Panc1 (cell line): ENCODE results near the gene HHAT. TPM values are rescaled to one million over a fixed set of nuclear protein-coding genes. Genes with fewer than 3 reads are reported as not detected.

ENCODE experiments used
- ATAC-seq: fragments of 200-7000 bp; cut with Tn5 transposase; 2 replicates; pipeline ENCODE4 v1.9.1; 2020; ENCODE audit warnings: mild to moderate bottlenecking, moderate library complexity
- BruUV-seq: library from RNA; stranded (reverse); fragments of 400-500 nt; replicated peaks from 2 replicates; lab custom pipeline; 2021; lab: Mats Ljungman, UMichigan
- CTCF ChIA-PET: fragments of 300-600 bp; sonication (Branson Sonifier 250); formaldehyde crosslinking; loops from one replicate; lab custom pipeline; 2022; ENCODE audit warnings: antibody characterized with exemption; lab: Charles Lee
- POLR2A ChIA-PET: fragments of 300-600 bp; sonication (Branson Sonifier 250); formaldehyde crosslinking; loops from one replicate; lab custom pipeline; 2022; ENCODE audit warnings: antibody characterized with exemption; lab: Charles Lee
- DNase-seq: peaks from one replicate; pipeline ENCODE4 v3.0.0-alpha.2; 2010; ENCODE audit warnings: low read depth, low spot score
- H3K27ac ChIP-seq: 2 replicates; pipeline ENCODE4 v1.5.1; 2011; ENCODE audit warnings: mild to moderate bottlenecking, low read length, inconsistent platforms
- H3K27me3 ChIP-seq: fragments of 200-500 bp; sonication (Bioruptor generic); 2 replicates; pipeline ENCODE4 v1.6.0; 2014; ENCODE audit warnings: low read length, inconsistent platforms; ENCODE audit not compliant: control insufficient read depth, insufficient read depth
- H3K36me3 ChIP-seq: fragments of 200-500 bp; sonication (Bioruptor generic); 2 replicates; pipeline ENCODE4 v1.5.1; 2014; ENCODE audit warnings: inconsistent platforms, mild to moderate bottlenecking, low read length, moderate library complexity; ENCODE audit not compliant: control insufficient read depth, insufficient read depth
- H3K4me1 ChIP-seq: 2 replicates; pipeline ENCODE4 v1.5.1; 2011; ENCODE audit warnings: inconsistent platforms, mild to moderate bottlenecking, low read length, moderate library complexity; ENCODE audit not compliant: control insufficient read depth, insufficient read depth
- H3K4me3 ChIP-seq, 2 experiments: 2 replicates each; pipeline ENCODE4 v1.5.1; 2011 to 2012; ENCODE audit warnings: low read depth in 2 of 2, low read length in 2 of 2, mild to moderate bottlenecking in 2 of 2, inconsistent platforms in 1 of 2, moderate library complexity in 1 of 2
- H3K9me3 ChIP-seq: fragments of 200-500 bp; sonication (Bioruptor generic); 2 replicates; pipeline ENCODE4 v1.5.1; 2014; ENCODE audit warnings: low read depth, mild to moderate bottlenecking, inconsistent platforms, low read length, moderate library complexity; ENCODE audit not compliant: control insufficient read depth, insufficient read depth
- POLR2AphosphoS5 ChIP-seq: IDR thresholded peaks from 2 replicates; pipeline ENCODE4 v1.6.1; 2012; ENCODE audit warnings: mild to moderate bottlenecking, low read depth, low read length, moderate library complexity
- SIN3A ChIP-seq: IDR thresholded peaks from 2 replicates; pipeline ENCODE4 v1.6.1; 2012; ENCODE audit warnings: low read depth, mild to moderate bottlenecking, low read length, moderate library complexity, borderline replicate concordance; ENCODE audit not compliant: insufficient read depth
- TCF7L2 ChIP-seq: IDR thresholded peaks from 2 replicates; pipeline ENCODE4 v1.6.1; 2011; ENCODE audit warnings: mild to moderate bottlenecking, low read depth, low read length, inconsistent platforms
- in situ Hi-C: cut with HindIII; loops from 2 replicates; pipeline ENCODE4 v1.10.0; 2016; ENCODE audit warnings: low sequenced_read_pairs, low pct_unique_long_range_greater_than_20kb
- intact Hi-C: fragments of 100-400 bp; cut with micrococcal nuclease; formaldehyde crosslinking; loops from one replicate; pipeline ENCODE4 v1.10.0; 2022; ENCODE audit not compliant: unreplicated experiment
- total RNA-seq: library from RNA; stranded (reverse); gene quantifications from one replicate; pipeline ENCODE4 v1.2.1, GENCODE V29; 2021; ENCODE audit not compliant: unreplicated experiment
- TF ChIP-seq, protein P1 (sequence below): fragments of 450-650 bp; IDR thresholded peaks from 2 replicates; pipeline ENCODE4 v1.5.1; 2017; ENCODE audit warnings: mild to moderate bottlenecking
- TF ChIP-seq, protein P2 (sequence below), 2 experiments: IDR thresholded peaks; 2 replicates each; pipeline ENCODE4 v1.6.1; 2011 to 2012; ENCODE audit warnings: low read depth in 2 of 2, control low read depth in 1 of 2, low read length in 1 of 2, mild to moderate bottlenecking in 1 of 2, moderate library complexity in 1 of 2; ENCODE audit not compliant: insufficient read depth in 1 of 2

The HHAT gene
- total RNA-seq, 1 experiment from 2014 or later, result 2.3 TPM

DNA sequence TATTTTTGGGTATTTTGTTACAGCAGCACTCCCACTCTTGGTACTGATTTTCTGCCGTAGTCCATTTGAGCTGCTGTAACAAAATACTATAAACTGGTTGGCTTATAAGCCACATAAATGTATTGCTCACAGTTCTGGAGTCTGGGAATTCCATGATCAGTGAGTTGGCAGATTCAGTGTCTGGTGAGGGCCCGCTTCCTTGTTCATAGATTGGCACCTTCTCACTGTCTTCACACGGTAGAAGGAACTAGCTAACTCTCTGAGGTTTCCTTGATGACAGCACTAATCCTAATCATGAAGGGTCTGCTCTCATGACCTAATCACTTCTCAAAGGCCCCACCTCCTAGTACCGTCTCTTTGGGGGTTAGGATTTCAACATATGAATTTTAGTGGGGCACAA is 85.2 kb downstream of the HHAT start:
- no peak overlapping the region for H3K4me3 ChIP-seq
- DNase-seq (no peak), ATAC-seq (no peak)
- no peaks in the 10 kb centered on the region for H3K27me3 ChIP-seq
- no TSS peak for BruUV-seq
- ChIA-PET CTCF (no interaction called here), POLR2A (no interaction called here)
- no peaks in the 10 kb centered on the region for H3K36me3 ChIP-seq
- intact Hi-C loops, result no loop called here
- TF ChIP-seq POLR2AphosphoS5, result no peak
- TF ChIP-seq, protein P1, sequence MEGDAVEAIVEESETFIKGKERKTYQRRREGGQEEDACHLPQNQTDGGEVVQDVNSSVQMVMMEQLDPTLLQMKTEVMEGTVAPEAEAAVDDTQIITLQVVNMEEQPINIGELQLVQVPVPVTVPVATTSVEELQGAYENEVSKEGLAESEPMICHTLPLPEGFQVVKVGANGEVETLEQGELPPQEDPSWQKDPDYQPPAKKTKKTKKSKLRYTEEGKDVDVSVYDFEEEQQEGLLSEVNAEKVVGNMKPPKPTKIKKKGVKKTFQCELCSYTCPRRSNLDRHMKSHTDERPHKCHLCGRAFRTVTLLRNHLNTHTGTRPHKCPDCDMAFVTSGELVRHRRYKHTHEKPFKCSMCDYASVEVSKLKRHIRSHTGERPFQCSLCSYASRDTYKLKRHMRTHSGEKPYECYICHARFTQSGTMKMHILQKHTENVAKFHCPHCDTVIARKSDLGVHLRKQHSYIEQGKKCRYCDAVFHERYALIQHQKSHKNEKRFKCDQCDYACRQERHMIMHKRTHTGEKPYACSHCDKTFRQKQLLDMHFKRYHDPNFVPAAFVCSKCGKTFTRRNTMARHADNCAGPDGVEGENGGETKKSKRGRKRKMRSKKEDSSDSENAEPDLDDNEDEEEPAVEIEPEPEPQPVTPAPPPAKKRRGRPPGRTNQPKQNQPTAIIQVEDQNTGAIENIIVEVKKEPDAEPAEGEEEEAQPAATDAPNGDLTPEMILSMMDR, result no peak
- no peak for TF ChIP-seq SIN3A
- TF ChIP-seq, protein P2, sequence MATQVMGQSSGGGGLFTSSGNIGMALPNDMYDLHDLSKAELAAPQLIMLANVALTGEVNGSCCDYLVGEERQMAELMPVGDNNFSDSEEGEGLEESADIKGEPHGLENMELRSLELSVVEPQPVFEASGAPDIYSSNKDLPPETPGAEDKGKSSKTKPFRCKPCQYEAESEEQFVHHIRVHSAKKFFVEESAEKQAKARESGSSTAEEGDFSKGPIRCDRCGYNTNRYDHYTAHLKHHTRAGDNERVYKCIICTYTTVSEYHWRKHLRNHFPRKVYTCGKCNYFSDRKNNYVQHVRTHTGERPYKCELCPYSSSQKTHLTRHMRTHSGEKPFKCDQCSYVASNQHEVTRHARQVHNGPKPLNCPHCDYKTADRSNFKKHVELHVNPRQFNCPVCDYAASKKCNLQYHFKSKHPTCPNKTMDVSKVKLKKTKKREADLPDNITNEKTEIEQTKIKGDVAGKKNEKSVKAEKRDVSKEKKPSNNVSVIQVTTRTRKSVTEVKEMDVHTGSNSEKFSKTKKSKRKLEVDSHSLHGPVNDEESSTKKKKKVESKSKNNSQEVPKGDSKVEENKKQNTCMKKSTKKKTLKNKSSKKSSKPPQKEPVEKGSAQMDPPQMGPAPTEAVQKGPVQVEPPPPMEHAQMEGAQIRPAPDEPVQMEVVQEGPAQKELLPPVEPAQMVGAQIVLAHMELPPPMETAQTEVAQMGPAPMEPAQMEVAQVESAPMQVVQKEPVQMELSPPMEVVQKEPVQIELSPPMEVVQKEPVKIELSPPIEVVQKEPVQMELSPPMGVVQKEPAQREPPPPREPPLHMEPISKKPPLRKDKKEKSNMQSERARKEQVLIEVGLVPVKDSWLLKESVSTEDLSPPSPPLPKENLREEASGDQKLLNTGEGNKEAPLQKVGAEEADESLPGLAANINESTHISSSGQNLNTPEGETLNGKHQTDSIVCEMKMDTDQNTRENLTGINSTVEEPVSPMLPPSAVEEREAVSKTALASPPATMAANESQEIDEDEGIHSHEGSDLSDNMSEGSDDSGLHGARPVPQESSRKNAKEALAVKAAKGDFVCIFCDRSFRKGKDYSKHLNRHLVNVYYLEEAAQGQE (IDR thresholded peaks at IDR 0.05; ENCODE audit: insufficient read depth in 1 of 2, low read depth in 2 of 2, low read length in 1 of 2), result no peak
- TF ChIP-seq TCF7L2, result no peak
- no peaks in the 10 kb centered on the region for H3K9me3 ChIP-seq
- H3K27ac ChIP-seq, result no peak overlapping the region
- in situ Hi-C loops, result no loop called here
- H3K4me1 ChIP-seq, result no peaks in the 10 kb centered on the region

DNA sequence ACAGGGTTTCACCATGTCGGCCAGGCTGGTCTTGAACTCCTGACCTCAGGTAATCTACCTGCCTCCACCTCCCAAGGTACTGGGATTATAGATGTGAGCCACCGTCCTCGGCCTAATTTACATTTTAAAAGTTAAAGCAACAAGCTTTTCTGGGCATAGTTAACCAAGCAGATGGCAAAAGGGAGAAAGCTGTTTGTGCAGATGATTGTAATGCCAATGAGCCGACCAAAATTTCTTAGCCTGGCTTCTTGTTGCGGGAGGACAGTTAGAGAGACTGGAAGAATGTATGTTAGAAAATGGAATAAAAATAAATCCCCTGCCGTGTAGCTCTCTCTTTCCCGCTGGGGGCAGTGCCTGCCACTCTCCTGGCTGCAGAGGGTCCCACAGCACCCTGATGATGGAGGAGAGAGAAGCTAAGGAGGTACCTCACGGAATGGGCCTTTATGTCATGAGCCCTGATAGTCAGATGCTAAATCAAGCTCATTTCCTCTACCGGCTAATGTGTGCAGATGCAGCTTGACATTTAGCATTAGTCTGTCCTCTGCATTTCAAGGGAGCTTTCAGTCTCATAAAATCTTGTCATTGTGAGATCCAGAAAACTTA is 87.2 kb downstream of the HHAT start:
- ATAC-seq (no peak), DNase-seq (no peak)
- H3K9me3 ChIP-seq, result no peaks in the 10 kb centered on the region
- ChIA-PET CTCF (interaction anchor here (1.3 kb wide), 1 partner anchor 9 kb away, joined by 3 read pairs; no protein-coding TSS in a partner anchor), POLR2A (interaction anchor here (0.6 kb wide), 1 partner anchor 12 kb away, joined by 3 read pairs; no protein-coding TSS in a partner anchor)
- H3K4me1 ChIP-seq, result no peaks in the 10 kb centered on the region
- TF ChIP-seq, protein P2 (IDR thresholded peaks at IDR 0.05; ENCODE audit: insufficient read depth in 1 of 2, low read depth in 2 of 2, low read length in 1 of 2), result no peak
- TF ChIP-seq POLR2AphosphoS5, result no peak
- TF ChIP-seq SIN3A, result no peak
- TF ChIP-seq, protein P1, result no peak
- TF ChIP-seq TCF7L2, result no peak
- intact Hi-C loops (no loop called here), in situ Hi-C loops (no loop called here)
- H3K27me3 ChIP-seq, result no peaks in the 10 kb centered on the region
- H3K36me3 ChIP-seq, result no peaks in the 10 kb centered on the region
- BruUV-seq, result no TSS peak
- no peak overlapping the region for H3K4me3 ChIP-seq
- no peak overlapping the region for H3K27ac ChIP-seq
